ENCODE measurements around the gene SMOC2. TPM values are rescaled to one million over a fixed set of nuclear protein-coding genes. Genes with fewer than 3 reads are reported as not detected.

The SMOC2 gene
- total RNA-seq, 1 experiment from 2014 or later: 2.1 TPM

DNA sequence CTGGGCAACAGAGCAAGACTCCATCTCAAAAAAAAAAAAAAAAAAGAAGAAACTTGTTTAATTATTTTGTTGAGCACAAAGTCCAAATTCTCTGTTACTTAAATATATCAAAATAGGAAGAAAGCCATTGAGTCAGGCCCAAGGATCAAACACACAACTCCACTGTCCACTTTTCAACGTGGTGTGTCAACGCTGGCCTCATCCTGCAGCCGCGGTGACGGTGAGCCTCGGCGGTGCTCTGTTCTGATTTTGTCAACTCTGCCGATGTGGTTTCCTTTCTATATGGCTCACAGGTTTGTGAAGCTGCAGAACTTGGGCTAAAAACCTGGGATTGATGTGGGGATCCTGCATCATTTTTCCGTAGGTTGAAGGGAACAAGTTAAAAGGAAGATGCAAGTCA is 3.2 kb upstream of the SMOC2 start:
- Histone ChIP-seq H3K18ac (ENCODE audit: insufficient read length, low read depth, low read length) (no peak overlapping the region), H4K5ac (ENCODE audit: insufficient read length, low read depth, low read length) (no peak overlapping the region), H3K27me3 (ENCODE audit: insufficient read depth, low read length) (peaks cover 16% of the 10 kb centered on the region; the same call in 1 of the 2 replicates), H4K91ac (ENCODE audit: insufficient read length, low read depth, low read length) (no peak overlapping the region), H2BK12ac (ENCODE audit: insufficient read length, low read depth, low read length) (no peak overlapping the region), H3K4me2 (ENCODE audit: insufficient read depth, insufficient read length, low read length) (no peak overlapping the region), H3K27ac (ENCODE audit: insufficient read length, low read depth, low read length) (no peak overlapping the region), H3K79me1 (ENCODE audit: insufficient read depth, low read depth, low read length, poor library complexity, severe bottlenecking) (no peaks in the 10 kb centered on the region), H4K20me1 (ENCODE audit: control insufficient read depth, insufficient read depth, insufficient read length) (no peaks in the 10 kb centered on the region), H3K4ac (ENCODE audit: low read depth, low read length) (no peak overlapping the region), H3K4me1 (ENCODE audit: insufficient read depth, low read length) (peaks cover 4% of the 10 kb centered on the region; the same call in 1 of the 2 replicates), H3T11ph (ENCODE audit: low read length) (no peak overlapping the region), H3K79me2 (ENCODE audit: insufficient read depth, low read length) (no peaks in the 10 kb centered on the region), H3K23me2 (ENCODE audit: insufficient read length, low read depth, low read length, poor library complexity, severe bottlenecking) (peaks cover 17% of the 10 kb centered on the region), H2AK5ac (ENCODE audit: insufficient read length, low read length) (no peak overlapping the region), H4K8ac (replicated peaks; ENCODE audit: insufficient read length, low read depth, low read length) (no peak overlapping the region), H3K56ac (ENCODE audit: insufficient read length, low read depth, low read length) (no peak overlapping the region), H3K9ac (ENCODE audit: extremely low read depth, insufficient read length, low read length) (no peak overlapping the region), H2BK120ac (ENCODE audit: low read depth, low read length, poor library complexity, severe bottlenecking) (no peak overlapping the region), H2BK5ac (ENCODE audit: insufficient read length, low read length) (no peak overlapping the region), H3K14ac (ENCODE audit: insufficient read depth, low read length) (no peak overlapping the region), H2BK15ac (ENCODE audit: low read depth, low read length) (no peak overlapping the region), H2BK20ac (ENCODE audit: low read depth, low read length, poor library complexity, severe bottlenecking) (no peak overlapping the region), H2AFZ (ENCODE audit: low read length) (no peak overlapping the region), H3K9me3 (ENCODE audit: control insufficient read depth, low read depth, low read length) (no peaks in the 10 kb centered on the region), H3K23ac (ENCODE audit: insufficient read length, low read depth, low read length) (no peak overlapping the region)
- H3K4me3 Mint-ChIP-seq: no peak overlapping the region
- TF ChIP-seq, protein P1, sequence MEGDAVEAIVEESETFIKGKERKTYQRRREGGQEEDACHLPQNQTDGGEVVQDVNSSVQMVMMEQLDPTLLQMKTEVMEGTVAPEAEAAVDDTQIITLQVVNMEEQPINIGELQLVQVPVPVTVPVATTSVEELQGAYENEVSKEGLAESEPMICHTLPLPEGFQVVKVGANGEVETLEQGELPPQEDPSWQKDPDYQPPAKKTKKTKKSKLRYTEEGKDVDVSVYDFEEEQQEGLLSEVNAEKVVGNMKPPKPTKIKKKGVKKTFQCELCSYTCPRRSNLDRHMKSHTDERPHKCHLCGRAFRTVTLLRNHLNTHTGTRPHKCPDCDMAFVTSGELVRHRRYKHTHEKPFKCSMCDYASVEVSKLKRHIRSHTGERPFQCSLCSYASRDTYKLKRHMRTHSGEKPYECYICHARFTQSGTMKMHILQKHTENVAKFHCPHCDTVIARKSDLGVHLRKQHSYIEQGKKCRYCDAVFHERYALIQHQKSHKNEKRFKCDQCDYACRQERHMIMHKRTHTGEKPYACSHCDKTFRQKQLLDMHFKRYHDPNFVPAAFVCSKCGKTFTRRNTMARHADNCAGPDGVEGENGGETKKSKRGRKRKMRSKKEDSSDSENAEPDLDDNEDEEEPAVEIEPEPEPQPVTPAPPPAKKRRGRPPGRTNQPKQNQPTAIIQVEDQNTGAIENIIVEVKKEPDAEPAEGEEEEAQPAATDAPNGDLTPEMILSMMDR (conservative IDR thresholded peaks at IDR 0.05): no peak
- no peaks in the 10 kb centered on the region for H3K36me3 Mint-ChIP-seq (ENCODE audit: insufficient read depth in 1 of 3, low read depth in 3 of 3)
- peaks cover 21 to 38% of the 10 kb centered on the region in 2 experiments for H3K4me1 Mint-ChIP-seq
- no peak for DNase-seq
- no peaks in the 10 kb centered on the region; a peak in 1 of 5 replicates for H3K9me3 Mint-ChIP-seq
- no CpG with 5 or more reads among the region's 9 CpGs for WGBS (ENCODE audit: extremely low coverage, insufficient read length, low lambda C conversion rate)
- H3K27me3 Mint-ChIP-seq (ENCODE audit: low read depth): peaks cover 54% of the 10 kb centered on the region
- H3K27ac Mint-ChIP-seq: no peak overlapping the region
